Heart left ventricle (tissue), 16 donors: ENCODE data around the gene DNM3. TPM values are rescaled to one million over a fixed set of nuclear protein-coding genes. Genes with fewer than 3 reads are reported as not detected.
A peak's percentile ranks its signal among the peaks of the same experiment; 100 is the strongest.

Experiments
- ATAC-seq, 4 donors: fragments of 200-7000 bp; cut with Tn5 transposase; one replicate each; pipeline ENCODE4 v1.9.1; 2020 to 2022; ENCODE audit warnings: moderate library complexity in 4 of 4, mild to moderate bottlenecking in 3 of 4, moderate number of reproducible peaks in 1 of 4
- DNase-seq, 5 donors: peaks; one replicate each; pipeline ENCODE4 v3.0.0-alpha.2; 2020
- H3K27ac ChIP-seq, 12 donors: fragments of 200-600 bp; sonication (generic) in 4 of 12; one replicate each; pipeline versions ENCODE4 v1.5.0 to v1.8.0; 2016 to 2022; ENCODE audit warnings: mild to moderate bottlenecking in 2 of 12
- H3K27me3 ChIP-seq, 9 donors: fragments of 200-600 bp; sonication (generic) in 2 of 9; one replicate each; pipeline versions ENCODE4 v1.5.1 to v1.8.0; 2016 to 2022; ENCODE audit warnings: mild to moderate bottlenecking in 3 of 9
- H3K36me3 ChIP-seq, 9 donors: fragments of 200-600 bp; sonication (generic) in 2 of 9; one replicate each; pipeline versions ENCODE4 v1.5.0 to v1.8.0; 2018 to 2022; ENCODE audit warnings: mild to moderate bottlenecking in 2 of 9
- H3K4me1 ChIP-seq, 12 donors: fragments of 200-600 bp; sonication (generic) in 4 of 12; one replicate each; pipeline versions ENCODE4 v1.5.0 to v1.8.0; 2016 to 2022; ENCODE audit warnings: mild to moderate bottlenecking in 3 of 12
- H3K4me3 ChIP-seq, 12 donors: fragments of 200-600 bp; sonication (generic) in 4 of 12; one replicate each; pipeline versions ENCODE4 v1.5.0 to v1.8.0; 2017 to 2022; ENCODE audit warnings: mild to moderate bottlenecking in 9 of 12, moderate library complexity in 4 of 12
- H3K9me3 ChIP-seq, 12 donors: fragments of 200-600 bp; sonication (generic) in 4 of 12; one replicate each; pipeline versions ENCODE4 v1.5.0 to v1.8.0; 2016 to 2022; ENCODE audit warnings: mild to moderate bottlenecking in 1 of 12
- CTCF ChIP-seq, 12 donors: fragments of 200-600 bp; sonication (generic) in 4 of 12; IDR thresholded peaks; one replicate each; pipeline versions ENCODE4 v1.5.0 to v1.8.0; 2018 to 2022; ENCODE audit warnings: antibody characterized with exemption in 12 of 12, mild to moderate bottlenecking in 5 of 12
- POLR2A ChIP-seq, 2 donors: fragments of 450-650 bp; IDR thresholded peaks; one replicate each; pipeline ENCODE4 v1.6.1; 2017; ENCODE audit warnings: antibody characterized with exemption in 2 of 2, mild to moderate bottlenecking in 2 of 2, moderate library complexity in 2 of 2
- WGBS, 4 donors: extraction: QIAGEN DNeasy Blood & Tissue Kit in 2 of 4; methylation state at CpG; one replicate each; pipeline versions ENCODE4 v1.1.5 to v1.1.7; 2013 to 2018; 5-methylcytosine and 5-hydroxymethylcytosine counted together
- intact Hi-C, 10 donors: fragments of 100-400 bp; cut with DNase I; formaldehyde crosslinking; loops; one replicate each; pipeline versions ENCODE4 v1.11.1 to v1.14.2; 2022
- polyA plus RNA-seq, 2 donors: library from polyadenylated mRNA; stranded (reverse); fragments of 200-250 nt; gene quantifications; one replicate each; pipeline ENCODE4 v1.2.3, GENCODE V29; 2013
- total RNA-seq, 9 donors: library from RNA; depleted of rRNA in 2 of 9; stranded (reverse); fragments of >200 nt in 2 of 9; fragmentation: NEBNext Ultra II Directional in 3 of 9; extraction: Animal tissue kit (Norgen Biotek cat#: 25700) in 3 of 9; gene quantifications; one replicate each; pipeline versions ENCODE4 v1.1.0 to v1.2.4, GENCODE V29; 2016 to 2023
- donor health status: ischemic (EF 13 %, LVEDD 7.1; RV severe dilation, severe dysfunction).
- donor health status: healthy with polysubstance abuse.
- donor health status: DM: no; HTN: yes; CAD: no.
- donor health status: DM: no; HTN: no; CAD: no.
- donor health status: ischemic (EF 25% LVEDD 6.9; RV normal size, moderate dysfunction).
- donor health status: ischemic (EF 25% LVEDD 5.7; RV mildly dilated, moderate dysfunction).
- donor health status: healthy.
- donor health status: DM: yes; HTN: yes; CAD: no.
- donor health status: ischemic (EF 35%, LVEDD 5.7; RV mildly dilated, moderate dysfunction).
- donor health status: nonischemic (EF 11% LVEDD 7.7; RV severe dilation, severe dysfunction).
- donor health status: DM: yes; HTN: yes; CAD: no.
- donor health status: PGD.
- donor health status: ischemic (EF 29% LVEDD 5.4; RV normal size, mild dysfunction).
- donor health status: nonischemic (EF 23%, LVEDD 6.1; RV moderate dilation, normal function).

Gene DNM3
- total and polyA plus RNA-seq, 11 donors = 0.44 to 3.9 (median 1.9) TPM

- ATAC-seq (peak in 1 of 4 donors; percentile 10), DNase-seq (no peak)
- TF ChIP-seq CTCF (IDR thresholded peaks at IDR 0.05) (no peak), POLR2A (IDR thresholded peaks at IDR 0.05) (no peak)
- Histone ChIP-seq H3K27me3 (no peaks in the 10 kb centered on the region), H3K9me3 (no peaks in the 10 kb centered on the region), H3K4me3 (no peak overlapping the region), H3K27ac (no peak overlapping the region), H3K4me1 (peaks cover 0 to 7% (median 0%) of the 10 kb centered on the region in 12 donors), H3K36me3 (no peaks in the 10 kb centered on the region)
- 51 to 71% (median 67%) methylated on average over 2 of the region's 2 CpGs for WGBS, 4 donors
- intact Hi-C loops = no loop called here
Observed at GRCh38 chr1:172239901-172240300, 398.6 kb downstream of the DNM3 start.

- intact Hi-C loops = no loop called here
- WGBS, 4 donors = 52 to 66% (median 57%) methylated on average over 1 of the region's 1 CpG; no CpG with 5 or more reads in 1 of the 4 donors
Observed at GRCh38 chr1:172241540-172241939, 400.2 kb downstream of the DNM3 start.

GRCh38 chr1:172244865-172245264 lies 403.6 kb downstream of the DNM3 start:
- TF ChIP-seq CTCF (IDR thresholded peaks at IDR 0.05) (no peak), POLR2A (IDR thresholded peaks at IDR 0.05) (no peak)
- intact Hi-C loops = no loop called here
- no peak for ATAC-seq

More at GRCh38 chr1:172241540-172241939, 400.2 kb downstream of the DNM3 start:
- Histone ChIP-seq H3K36me3 (no peaks in the 10 kb centered on the region), H3K4me1 (peaks cover 0 to 7% (median 0%) of the 10 kb centered on the region in 12 donors), H3K9me3 (no peaks in the 10 kb centered on the region), H3K4me3 (no peak overlapping the region), H3K27ac (no peak overlapping the region), H3K27me3 (no peaks in the 10 kb centered on the region)
- TF ChIP-seq POLR2A (IDR thresholded peaks at IDR 0.05) (no peak), CTCF (IDR thresholded peaks at IDR 0.05) (no peak)
- no peak for ATAC-seq
- DNase-seq = no peak

GRCh38 chr1:172245788-172246187 lies 404.5 kb downstream of the DNM3 start:
- TF ChIP-seq CTCF (IDR thresholded peaks at IDR 0.05) = no peak
- no peak for TF ChIP-seq POLR2A (IDR thresholded peaks at IDR 0.05)
- no peaks in the 10 kb centered on the region for H3K27me3 ChIP-seq
- H3K36me3 ChIP-seq = no peaks in the 10 kb centered on the region
- no peak overlapping the region for H3K4me3 ChIP-seq
- no peak overlapping the region for H3K27ac ChIP-seq
- 80 to 98% (median 90%) methylated on average over 3 of the region's 3 CpGs for WGBS, 4 donors
- intact Hi-C loops = no loop called here
- DNase-seq (no peak), ATAC-seq (no peak)
- H3K4me1 ChIP-seq = no peaks in the 10 kb centered on the region
- no peaks in the 10 kb centered on the region for H3K9me3 ChIP-seq

More at GRCh38 chr1:172244865-172245264, 403.6 kb downstream of the DNM3 start:
- no peaks in the 10 kb centered on the region for H3K9me3 ChIP-seq
- no peak for DNase-seq
- peaks cover 0 to 6% (median 0%) of the 10 kb centered on the region in 12 donors for H3K4me1 ChIP-seq
- no peaks in the 10 kb centered on the region for H3K36me3 ChIP-seq
- no peak overlapping the region for H3K27ac ChIP-seq
- no peaks in the 10 kb centered on the region for H3K27me3 ChIP-seq
- H3K4me3 ChIP-seq = no peak overlapping the region
- 96 to 100% (median 98%) methylated on average over 1 of the region's 1 CpG for WGBS, 4 donors
